ENCODE measurements around the gene SCN5A.

SCN5A gene

DNA sequence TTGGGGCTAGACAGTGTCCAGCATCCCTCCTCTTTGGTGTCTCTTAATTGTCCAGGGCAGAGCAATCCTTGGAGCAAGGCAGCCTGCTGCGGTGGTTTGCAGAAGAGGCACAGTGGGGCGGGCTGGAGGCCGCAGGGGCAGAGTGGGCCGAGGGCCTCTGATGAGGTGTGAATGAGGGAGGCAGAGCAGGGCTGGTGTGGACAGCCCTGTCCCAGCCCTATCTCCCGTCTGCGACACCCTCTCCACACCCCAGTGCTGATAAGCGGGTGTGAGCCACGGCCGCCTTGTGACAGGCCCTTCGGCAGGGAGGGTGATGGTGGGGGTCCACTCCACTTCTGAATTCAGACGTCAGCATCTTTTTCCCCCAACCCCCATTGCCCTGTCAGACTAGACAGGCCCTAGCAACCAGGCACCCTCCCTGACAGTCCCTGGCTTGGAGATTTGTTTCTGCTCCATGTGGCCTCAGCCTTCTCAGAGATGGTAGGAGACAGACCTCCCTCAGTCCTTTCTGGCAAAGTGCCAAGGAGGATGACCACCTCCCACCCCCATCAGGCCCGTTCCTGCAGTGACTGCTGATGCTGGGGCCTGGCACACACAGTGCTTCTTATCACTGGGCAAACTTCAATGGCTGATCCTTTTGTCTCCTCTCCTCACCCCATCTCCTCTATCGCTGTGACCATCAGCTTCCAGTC, 116.1 kb downstream of the SCN5A start:
- DNase-seq, result no peak

DNA sequence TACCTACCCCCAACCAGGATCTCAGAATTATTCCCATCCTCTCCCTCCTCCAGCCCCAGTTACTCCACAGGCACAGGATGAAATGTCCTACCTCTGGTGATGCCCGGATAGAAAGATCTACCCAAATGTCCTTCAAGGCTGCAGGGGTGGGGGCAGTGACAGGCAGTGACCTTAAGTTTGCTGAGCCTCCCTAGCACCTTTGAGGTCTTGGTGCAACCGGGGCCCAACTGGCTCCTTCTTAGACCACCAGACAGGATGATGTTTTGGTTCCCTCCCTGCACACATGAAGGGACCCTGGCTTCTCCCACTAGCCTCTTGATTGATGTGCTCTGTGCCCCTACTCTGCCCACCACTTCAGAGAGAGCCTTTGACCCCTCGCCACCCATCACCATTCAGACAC, 117.0 kb downstream of the SCN5A start:
- DNase-seq, result no peak

DNA sequence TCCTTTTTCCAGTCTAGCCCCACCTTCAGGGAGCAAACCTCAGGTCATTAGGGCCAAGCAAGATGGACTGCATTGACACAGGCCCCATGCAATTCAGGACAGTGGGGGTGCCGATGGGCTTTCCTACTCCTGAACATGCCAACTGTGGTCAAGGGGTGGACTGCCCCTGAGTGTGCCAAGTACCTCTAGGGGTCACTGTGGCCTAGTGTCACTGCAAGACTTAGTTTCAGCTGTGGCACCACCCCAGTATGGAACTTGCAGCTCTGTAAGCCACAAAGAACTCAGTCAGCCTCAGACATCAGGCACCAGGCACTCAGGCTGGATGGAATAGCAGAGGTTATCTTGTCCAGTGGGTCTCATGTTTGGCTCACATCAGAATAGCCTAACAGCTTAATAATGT, 121.0 kb downstream of the SCN5A start:
- no peak for DNase-seq

DNA sequence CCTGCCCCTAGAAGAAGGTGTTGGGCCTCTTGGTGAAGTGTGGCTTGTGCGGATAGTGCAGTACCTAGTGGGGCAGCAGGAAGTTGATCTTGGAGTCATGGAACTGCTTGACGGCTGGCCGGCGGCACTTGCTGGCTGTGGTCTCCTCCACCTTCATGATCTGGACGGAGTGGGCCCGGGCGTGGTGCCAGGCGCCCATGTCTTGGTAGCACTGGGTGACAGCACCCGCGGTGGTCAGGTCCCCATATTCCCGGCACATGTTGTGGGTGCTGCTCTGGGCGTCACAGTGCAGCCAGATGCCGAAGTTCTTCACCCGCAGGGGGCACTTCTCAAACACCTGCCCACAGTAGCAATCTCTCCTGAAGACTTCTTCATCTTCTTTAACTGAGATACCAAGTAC, 122.7 kb downstream of the SCN5A start:
- DNase-seq, result no peak

DNA sequence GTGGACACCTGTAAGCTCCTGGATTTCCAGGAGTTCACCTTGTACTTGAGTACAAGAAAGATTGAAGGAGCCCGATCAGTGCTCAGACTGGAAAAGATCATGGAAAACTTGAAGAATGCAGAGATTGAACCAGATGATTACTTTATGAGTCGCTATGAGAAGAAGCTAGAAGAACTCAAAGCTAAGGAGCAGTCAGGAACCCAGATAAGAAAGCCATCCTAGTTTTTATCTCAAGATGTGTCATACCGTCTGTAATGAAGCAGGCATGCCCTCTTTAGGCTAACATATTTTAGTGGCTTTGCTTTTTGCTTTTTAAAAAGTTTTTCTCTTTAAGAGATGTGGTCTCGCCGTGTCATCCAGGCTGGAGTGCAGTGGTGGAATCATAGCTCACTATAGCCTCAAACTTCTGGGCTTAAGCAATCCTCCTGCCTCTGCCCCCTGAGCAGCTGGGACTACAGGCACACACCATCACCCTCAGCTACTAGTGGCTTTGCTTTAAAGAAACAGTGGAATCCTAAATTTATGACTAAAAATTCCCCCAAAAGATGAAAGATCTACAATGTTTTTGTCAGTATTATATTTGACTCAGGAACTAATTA, 125.2 kb downstream of the SCN5A start:
- no peak for DNase-seq

DNA sequence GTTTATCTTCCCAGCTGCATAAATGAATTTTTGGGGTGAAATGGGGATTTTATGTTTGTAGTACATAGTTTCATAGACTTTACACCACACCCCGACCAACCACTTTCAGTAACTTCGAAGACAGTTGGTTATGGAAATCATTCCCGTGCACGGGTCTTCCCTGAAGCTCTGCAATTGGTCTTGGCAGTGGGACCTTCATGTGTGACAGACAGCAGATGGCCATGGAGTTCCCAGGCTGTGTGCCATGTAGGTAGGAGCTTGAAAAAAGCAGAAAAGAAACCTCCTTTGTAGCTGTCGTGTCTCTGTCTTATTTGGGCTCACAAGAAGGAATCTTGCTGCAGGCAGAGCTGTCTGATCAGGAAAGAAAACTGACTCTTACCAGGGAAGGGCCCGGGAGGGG, 127.5 kb downstream of the SCN5A start:
- DNase-seq, result no peak

DNA sequence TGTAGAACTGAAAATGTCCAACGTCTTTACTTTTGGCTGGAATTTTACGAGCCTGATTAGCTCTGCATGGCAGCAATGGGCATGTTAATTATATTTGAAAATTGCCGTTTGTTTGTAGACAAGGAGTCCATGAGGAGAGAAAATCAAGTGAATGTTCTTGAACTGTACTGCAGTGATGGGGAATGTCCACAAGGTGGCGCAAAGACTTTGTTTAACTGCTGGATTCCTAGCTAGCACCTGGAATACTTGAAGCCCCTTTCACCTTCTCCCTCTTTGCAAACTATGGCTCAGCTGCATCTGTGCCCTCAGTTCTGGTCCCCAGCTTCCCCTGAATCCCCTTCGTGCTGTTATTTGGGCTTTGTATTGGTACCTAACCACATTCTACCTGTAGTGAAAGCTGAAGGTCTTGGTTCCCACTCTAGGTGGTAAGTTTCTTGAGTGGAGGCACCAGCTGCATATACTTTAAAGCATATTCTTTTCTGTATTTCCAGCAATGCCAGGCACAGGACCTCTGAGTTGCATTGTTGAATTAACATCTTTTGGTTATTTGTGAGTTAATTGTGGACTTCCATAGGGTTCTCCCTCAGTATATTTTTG, 128.0 kb downstream of the SCN5A start:
- peak; percentile 2 for DNase-seq

DNA sequence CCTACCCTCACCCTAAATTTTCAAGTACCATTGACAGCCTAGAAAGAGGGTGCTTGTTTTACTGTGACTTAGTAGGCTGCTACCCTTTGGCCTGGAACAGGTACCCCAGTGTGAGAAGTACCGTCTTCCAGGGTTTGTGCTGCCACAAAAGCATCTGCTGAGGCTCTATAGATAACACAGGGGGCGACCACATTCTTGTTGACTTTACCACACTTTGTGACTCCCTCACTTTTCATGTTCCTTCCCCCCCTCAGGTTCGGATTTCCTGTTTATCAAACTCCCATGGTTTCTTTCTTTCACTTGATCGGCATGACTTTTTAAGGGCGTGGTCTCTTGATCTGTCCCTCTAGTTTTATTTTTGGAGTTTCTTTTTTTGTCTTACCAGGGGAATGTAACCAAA, 129.8 kb downstream of the SCN5A start:
- DNase-seq, result no peak

DNA sequence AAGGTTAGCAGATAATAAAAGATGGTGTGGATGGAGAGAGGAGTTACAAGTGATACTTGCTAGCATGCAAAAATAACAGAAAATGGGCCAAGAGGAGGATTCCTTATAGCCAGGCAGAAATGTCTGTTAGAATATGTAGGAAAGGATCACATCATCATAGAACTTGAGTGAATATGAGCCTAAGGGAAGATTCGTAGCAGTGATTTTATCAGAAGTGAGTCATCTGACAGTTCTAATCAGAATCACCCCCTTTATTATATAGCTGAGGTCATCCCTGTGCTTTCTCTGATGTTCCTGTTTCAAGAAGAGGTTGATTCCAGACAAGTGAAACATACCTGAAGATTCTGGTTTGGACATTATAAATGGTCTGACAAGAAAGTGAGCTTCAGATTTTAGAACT, 130.5 kb downstream of the SCN5A start:
- DNase-seq, result no peak

DNA sequence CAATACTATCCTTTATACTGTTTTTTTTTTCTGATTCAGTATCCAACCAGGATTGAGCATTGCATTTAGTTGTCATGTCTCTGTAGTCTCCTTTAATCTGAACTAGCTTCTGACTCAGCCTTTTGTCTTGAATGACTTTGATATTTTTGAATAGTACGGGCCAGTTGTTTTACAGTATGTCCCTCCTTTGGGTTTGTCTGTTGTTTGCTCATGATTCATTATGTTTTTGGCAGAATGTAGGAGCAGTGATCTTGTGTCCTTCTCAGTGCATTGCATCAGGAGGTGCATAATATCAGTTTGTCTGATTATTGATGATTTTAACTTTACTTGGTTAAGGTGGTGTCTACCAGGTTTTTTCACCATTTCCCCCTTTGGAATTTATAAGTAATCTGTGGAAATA, 132.8 kb downstream of the SCN5A start:
- DNase-seq, result no peak

DNA sequence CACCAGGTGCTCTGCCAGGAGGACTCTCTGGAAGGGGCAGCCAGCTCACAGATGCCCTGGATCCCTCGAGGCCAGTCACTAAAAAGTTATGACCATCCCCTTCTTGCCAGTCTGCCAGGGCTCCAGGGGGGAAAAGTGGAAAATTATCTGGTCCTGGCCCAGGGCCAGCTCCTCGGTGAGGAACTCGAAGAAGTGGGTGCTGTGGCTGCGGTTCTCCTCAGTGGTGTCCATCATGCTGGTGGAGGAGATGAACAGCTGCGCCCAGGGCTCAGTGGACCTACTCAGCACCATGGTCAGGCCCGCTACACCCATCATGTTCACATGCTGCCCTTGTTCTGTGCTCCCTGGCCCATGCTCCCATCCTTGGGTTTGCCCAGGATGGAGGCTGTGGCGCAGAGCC, 134.1 kb downstream of the SCN5A start:
- no peak for DNase-seq

DNA sequence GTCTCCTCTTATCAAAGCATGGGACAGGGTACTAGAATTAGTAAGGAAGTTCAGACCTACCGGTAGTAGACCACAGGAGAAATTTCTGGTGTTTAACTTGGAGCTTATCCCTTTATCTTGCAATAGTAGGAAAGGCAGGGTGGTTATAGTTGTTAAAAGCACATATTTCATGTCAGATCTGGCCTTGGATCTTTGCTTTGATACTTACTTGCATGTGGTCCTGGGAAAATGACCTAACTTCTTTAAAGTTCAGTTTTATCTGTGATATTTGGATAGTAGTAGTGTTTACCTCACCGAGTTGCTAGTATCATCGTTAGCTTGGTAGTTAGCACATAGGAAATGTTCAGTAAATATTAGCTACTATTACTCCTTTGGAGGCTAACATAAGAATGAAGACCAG, 137.9 kb downstream of the SCN5A start:
- DNase-seq, result no peak

DNA sequence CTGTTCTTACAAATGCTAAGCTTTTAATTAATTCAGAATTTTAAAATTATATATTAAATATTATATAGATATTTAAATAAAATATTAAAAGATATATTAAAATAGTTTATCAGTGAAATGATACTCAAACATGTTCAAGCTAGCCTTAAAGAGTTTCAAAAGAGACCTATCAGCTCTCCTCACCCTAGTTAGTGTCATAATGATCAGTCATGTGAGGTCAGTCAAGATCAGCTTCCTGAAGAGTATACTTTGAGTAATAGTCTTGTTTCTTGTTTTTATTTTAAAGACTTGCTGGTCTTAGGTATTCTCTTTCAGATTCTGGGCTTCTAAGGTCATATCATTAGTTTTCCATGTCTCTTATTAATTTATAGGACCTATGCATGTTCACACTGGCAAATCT, 138.9 kb downstream of the SCN5A start:
- DNase-seq, result no peak

DNA sequence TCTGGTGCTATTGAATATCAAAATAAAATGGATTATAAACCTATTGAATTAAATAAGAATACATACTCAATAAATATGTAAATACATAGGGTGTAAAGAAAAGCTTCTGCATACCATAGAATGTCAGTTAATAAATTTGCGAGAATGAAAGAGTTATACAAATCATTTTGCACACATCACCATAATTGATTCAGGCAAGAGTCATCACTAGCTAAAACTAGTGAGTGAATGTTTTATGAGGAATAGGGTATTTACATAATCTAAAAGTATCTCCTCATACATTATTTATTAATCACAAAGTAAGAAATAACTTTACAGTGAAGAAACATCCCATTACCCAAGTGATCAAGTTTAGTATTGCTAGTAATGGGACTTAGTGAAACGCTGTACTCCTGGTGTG, 139.8 kb downstream of the SCN5A start:
- DNase-seq, result no peak

DNA sequence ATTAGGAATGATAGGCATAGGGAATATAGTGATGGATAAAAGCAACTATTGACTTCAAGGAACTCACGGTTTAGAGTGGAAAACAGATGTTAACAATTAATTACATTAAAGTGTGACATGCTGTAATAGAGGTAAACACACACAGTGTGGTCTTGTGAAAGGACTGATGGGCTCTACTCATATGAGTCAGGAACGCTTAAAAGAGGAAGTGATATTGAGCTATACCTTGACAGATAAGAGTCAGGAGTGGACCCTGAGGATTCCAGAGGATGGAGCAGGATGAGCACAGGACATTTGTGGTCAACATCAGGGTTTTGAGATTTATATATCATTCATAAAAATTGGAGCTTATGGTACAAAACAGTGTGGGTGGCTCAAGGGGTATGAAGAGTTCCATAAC, 142.4 kb downstream of the SCN5A start:
- DNase-seq, result no peak

DNA sequence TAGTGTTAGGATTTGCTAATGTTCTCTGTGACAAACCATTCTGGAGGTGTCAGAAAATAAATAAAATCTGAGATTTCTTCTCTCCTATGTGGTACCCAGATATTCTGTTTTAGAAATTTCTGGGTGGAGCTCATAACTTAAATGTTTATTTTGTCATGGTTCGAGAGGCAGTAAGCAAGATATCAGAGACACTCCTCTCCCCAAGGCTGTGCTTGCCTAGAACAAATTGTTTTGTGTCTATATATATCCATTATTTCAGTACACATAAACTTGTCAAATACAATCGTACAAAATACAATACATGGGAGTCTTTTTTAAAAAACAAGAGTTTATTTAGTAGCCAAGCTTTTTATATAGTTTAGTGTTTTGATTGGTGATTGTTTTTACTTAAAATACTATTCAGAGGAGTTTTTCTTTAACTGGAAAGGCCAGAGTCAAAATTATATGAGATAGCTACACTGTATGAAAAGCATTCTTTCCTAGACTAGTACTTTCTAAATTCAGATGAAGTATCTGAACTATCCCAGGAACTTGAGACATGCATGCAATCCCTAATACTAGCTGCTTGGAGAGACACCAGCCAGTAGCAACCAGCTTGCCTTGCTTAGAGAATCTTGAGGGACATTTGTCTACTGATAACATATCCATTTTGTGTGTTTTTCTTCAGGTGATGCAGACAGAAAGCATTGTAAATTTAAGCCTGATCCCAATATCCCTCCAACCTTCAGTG, 148.6 kb downstream of the SCN5A start:
- DNase-seq, result no peak
